Glomerular endothelial cell (primary cell): Measurements from ENCODE around the gene KRT78. TPM values are rescaled to one million over a fixed set of nuclear protein-coding genes. Genes with fewer than 3 reads are reported as not detected.

Experiments
- DNase-seq: peaks from one replicate; pipeline ENCODE4 v3.0.0-alpha.2; 2011; ENCODE audit warnings: low read depth, low spot score; ENCODE audit errors: extremely low read depth
- total RNA-seq: library from RNA; depleted of rRNA; stranded (reverse); fragments of >200 nt; gene quantifications from 2 replicates; pipeline ENCODE4 v1.2.3, GENCODE V29; 2015

KRT78 gene
- total RNA-seq, 1 donor from 2014 or later, result not detected

DNA sequence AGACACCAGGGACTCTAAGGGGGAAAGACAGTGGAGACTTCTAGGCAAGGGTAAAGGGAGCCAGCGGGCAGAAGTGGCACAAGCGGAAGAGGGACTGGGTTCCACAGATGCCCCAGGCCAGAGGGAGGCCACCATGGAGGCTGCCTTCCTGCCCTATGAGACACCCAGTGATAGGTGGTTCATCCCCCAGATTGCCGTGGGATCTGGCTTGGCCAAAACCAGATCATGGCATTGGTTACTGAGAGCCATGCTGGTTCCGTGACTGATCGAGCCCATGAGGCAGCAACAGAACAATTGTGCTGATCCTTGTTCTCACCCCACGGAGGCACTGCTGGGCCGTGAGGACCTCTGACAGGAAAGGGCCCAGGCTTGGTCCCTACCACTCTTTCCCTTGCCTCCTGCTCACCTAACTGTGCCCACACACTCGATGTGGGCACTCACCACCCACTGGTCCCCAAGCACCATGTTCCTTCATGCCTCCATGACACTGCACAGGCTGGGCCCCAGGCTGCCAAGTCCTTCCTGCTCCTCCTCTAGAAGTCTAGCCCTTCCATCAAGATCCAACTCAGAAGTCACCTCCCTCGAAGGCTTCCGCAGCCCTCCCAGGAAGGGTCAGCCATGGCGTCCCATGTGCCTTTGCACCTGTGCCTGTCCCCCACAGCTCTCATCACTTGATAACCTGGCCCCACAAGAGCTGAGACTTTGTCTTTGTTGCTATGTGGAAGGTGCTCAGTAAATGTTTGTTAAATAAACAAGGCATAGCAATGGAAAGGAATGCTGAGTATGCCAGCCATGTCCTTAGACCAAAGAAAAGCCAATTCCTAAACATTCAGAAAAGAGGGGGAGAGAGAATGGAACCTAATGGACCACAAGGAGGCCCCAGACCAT is 21.9 kb downstream of the KRT78 start:
- no peak for DNase-seq

- DNase-seq, result no peak
Measured at GRCh38 chr12:52825961-52826360, 22.8 kb downstream of the KRT78 start.

GRCh38 chr12:52824741-52825410 is 23.9 kb downstream of the KRT78 start:
- DNase-seq, result no peak

GRCh38 chr12:52823761-52824450 is 24.9 kb downstream of the KRT78 start:
- DNase-seq, result no peak

DNA sequence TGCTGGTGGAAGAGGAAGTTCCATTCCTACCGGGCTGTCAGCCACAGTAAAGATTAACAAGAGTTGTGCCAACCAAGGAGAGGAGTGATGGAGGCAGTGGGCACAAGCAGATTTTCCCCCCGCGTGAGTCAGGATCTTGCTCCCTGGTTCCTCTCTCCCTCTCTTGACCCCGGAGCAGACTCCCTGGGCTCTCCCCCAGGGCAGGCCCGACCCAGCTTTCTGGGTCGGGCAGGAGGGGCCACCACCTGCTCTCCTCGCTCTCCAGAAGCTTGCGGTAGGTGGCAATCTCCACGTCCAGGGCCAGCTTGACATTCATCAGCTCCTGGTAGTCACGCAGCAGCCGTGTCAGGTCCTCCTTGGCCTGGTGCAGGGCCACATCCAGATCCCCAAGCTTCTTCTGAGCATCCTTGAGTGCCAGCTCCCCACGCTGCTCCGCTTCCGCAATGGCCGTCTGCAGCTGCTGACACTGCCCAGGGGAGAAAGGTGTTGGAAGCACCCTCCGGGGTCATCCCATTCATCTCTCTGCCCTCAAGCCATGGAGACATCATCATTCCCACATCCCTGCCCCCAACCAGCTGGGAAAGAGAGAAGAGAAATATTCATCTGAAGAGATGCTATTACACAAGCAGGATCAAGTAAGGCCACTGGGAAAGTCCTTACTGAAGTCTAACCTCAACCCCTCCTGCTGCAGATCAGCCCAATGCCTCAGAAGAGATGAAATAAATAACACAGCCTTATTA is 25.9 kb downstream of the KRT78 start:
- DNase-seq, result no peak

- DNase-seq, result no peak
Measured at GRCh38 chr12:52821826-52822660, 26.8 kb downstream of the KRT78 start.

DNA sequence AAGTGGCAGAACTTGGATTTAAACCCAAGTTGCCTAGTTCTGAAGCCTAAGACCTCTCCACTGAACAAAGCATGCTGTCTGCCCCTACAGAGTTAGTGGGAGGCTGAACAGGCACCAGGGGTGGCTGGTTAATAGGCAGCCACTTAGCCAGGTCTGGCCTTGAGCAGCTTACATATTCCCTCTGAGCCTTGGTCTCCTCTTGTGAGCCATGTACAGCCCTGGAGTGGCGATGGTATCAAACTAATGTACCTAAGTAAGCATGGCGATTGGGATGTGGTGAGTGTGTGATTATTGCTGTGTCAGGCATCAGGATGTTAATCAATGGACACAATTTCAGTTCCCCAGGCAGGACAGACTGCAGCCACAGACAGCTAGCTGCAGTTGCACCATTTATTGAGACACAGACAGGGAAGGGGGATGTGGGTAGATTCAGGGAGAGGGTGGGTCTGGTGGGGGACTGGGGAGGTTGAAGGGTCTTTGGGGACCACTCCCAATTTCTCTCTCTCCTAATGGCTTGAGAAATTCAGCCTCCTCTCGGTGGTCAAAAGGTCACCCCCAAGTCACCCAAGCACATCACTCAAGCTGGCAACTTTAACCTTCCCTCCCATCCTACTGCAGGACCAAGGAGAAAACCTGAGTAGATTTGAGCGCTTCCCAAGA is 27.6 kb downstream of the KRT78 start:
- DNase-seq, result no peak

DNA sequence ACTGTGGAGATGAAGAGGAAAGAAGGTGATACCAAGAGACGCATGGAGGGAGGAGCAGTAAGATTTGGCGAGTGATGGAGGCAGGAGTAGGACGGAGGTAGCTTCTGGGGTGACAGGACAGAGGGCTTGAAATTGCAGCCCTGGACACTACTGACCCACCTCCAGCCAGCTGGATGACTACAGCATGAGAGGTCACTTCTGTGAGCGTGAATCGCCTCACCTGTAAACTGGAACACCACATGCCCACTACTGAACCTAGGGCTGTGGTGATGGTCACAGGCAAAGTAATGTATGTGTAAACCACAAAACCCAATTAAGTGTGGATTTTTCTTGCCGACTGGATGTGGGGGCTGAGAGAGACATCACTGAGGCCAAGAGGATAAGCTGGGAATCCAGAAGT is 28.3 kb downstream of the KRT78 start:
- DNase-seq, result no peak

DNA sequence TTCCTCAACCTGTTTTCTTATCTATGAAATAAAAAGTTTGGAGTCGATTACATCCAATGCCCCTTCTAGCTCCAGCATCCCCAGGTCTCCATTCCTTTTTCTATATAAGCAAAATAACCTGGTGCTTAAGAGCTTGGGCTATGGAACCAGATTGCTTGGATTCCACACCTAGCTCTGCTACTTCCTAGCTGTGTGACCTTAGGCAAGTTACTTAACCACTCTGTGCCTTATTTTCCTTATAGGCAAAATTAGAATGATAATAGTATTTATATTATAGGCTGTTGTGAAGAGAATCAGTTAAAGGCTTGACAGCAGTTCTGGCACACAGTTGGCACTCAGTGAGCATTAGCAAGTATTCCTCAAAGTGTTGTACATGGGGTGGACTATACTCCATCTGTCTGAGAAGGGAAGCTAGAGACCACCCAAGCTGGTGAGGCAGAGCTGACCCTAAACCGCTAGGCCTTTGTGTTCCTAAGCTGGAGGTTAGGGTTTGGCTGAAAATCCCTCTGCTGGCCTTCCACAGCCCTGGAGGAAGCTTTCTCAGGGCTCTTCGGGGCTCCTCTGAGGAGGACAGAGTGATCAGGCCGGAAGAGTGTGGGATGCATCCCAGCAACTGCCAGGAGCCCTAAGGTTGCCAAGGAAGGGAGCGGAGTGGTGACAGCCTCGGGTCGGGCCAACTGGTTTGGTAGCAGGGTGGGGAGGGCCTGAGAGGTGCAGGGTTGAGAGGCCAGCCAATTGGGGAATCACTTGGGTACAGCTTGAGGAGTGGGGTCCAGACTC is 28.9 kb downstream of the KRT78 start:
- DNase-seq, result no peak

GRCh38 chr12:52818887-52819420 is 29.8 kb downstream of the KRT78 start:
- DNase-seq, result no peak

DNA sequence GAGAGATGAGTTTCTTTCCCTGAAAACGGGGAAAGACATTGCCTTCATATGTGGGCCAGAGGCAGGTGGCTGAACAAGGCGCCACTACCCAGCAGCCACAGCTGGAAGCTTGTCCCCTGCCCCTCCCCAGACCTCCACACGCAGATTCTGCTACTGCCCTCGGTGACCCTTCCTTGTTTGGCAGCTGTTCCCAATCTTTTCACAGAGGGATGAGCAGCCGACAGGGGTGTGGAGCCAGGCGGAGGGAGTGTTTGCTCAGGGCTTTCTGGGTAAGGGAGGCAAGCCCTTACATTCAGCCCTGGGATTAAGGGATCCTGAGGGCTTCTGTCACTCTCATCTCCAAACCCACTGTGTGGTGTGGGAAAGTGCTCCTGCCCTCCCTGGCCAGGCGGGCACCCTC is 30.4 kb downstream of the KRT78 start:
- no peak for DNase-seq

GRCh38 chr12:52817699-52818238 is 31.0 kb downstream of the KRT78 start:
- no peak for DNase-seq

DNA sequence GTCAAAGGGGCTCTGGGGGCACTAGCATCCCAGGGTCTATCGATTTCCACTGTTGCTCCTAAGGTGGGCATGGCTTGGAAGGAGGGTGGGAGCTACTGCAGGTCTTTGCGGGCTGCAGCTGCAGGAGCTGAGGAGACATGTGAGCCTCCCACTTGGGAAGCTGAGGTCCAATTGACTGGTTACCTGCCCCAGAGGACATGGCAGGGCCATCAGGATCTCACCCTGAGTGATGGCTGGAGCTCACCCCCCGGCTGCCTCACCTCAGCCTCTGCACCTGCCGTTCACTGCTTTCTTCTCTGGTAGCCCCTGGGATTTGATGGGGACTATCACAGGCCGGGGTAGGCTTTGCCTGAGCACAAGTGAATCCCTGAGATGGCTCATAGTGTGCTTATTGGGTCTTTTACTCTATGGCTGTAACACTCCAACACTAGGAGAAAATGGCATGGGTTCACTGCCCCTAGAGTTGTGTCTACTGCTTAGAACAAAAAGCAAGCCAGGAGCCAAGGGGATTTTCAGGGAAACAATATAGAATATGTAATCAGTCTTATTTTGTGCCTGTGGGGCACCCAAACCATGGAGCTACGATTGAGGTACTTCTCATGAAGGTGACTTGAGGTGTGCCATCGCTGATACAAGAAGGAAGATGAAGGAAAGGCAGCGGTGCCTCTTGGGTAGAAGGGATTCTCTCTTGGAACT is 31.6 kb downstream of the KRT78 start:
- no peak for DNase-seq

DNA sequence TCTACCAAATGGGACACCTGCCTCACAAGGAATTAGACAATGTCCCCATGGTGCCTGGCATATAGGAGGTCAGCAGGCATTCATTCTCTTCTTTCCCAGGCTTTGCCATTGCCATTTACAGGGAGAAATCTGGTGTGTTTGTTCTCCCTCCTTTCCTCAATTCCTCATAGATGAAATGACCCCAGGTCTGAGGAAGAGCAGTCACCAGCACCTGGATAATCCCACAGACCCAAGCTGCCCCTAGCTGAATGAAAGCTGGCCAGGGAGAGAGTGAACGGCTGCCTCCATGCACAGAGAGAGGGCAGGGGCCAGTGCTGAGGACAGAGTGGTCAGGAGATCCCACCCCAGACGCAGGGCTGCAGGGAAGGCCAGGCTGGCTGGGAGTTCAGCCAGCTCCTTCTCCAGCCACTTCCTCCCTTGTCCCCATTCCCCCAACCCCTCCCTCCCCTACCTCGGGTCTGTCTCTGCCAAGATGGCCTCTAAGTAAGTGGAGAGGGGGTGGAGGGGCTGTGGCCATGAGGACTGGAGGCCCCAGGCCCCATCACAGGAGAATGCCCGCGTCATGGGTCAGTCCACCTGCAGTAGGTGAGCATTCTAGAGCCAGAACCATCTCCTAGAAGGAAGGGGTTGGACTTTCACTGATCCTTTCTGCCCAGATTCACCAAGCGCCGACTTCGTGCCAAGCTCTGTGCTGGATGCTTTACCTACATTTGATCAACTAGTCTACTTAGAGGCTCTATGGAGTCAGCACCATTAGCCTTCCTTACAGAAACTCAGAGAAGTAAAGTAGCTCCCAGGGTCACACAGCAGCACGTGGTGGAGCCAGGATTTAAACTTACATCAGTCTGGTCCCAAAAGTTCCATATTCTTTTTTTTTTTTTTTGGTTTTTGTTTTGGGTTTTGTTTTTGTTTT is 32.9 kb downstream of the KRT78 start:
- no peak for DNase-seq

GRCh38 chr12:52815161-52815560 is 33.6 kb downstream of the KRT78 start:
- DNase-seq, result no peak

DNA sequence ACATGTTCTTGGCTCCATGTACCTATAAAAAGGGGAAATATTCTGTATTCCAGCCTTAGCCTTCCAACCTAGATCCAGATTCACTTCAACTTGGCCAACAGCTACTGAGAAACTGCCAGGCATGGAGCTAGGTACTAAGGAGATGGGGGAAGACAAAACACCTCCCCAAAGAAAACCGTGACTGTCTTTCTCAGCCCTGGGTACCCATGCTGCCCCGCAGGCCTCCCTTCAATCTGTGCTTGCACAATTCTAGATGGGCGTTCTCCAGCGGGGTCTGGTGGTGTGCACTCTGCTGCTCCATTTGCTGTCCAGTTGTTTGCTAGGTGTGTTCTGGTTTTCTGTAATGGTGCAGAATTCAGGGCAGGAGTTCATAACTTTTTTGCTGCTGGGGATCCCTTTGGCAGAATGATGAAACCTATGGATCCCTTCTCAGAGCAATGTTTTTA is 34.1 kb downstream of the KRT78 start:
- no peak for DNase-seq
